COLO668 (cell line): ENCODE results near the gene BBS5.
A peak's percentile ranks its signal among the peaks of the same experiment; 100 is the strongest.
"Not testable (repeated sequence)": the region's sequence is repeated elsewhere in the genome, so short reads cannot be mapped to it uniquely, and the experiment has no call there.

ENCODE experiments used
- DNase-seq: peaks from one replicate; lab custom pipeline; 2025; ENCODE audit not compliant: unreplicated experiment; lab: John Stamatoyannopoulos, UW

Gene BBS5

GRCh38 chr2:169485650-169486138 lies 6.4 kb downstream of the BBS5 start:
- no peak for DNase-seq

- no peak for DNase-seq
Observed at GRCh38 chr2:169486487-169486886, 7.2 kb downstream of the BBS5 start.

GRCh38 chr2:169490834-169491233 lies 11.5 kb downstream of the BBS5 start:
- no peak for DNase-seq

- no peak for DNase-seq
Observed at GRCh38 chr2:169491378-169491777, 12.1 kb downstream of the BBS5 start.

GRCh38 chr2:169493360-169493759 lies 14.1 kb downstream of the BBS5 start:
- DNase-seq: no peak

- DNase-seq: no peak
Observed at GRCh38 chr2:169495310-169495928, 16.1 kb downstream of the BBS5 start.

- no peak for DNase-seq
Observed at GRCh38 chr2:169504651-169505050, 25.4 kb downstream of the BBS5 start.

GRCh38 chr2:169507698-169508097 lies 28.4 kb downstream of the BBS5 start:
- peak; percentile 18 for DNase-seq

GRCh38 chr2:169509298-169509885 lies 30.1 kb downstream of the BBS5 start, which contains the start of gene KLHL41:
KLHL41 (plus strand) TSS chr2:169509702; CDS start chr2:169509779, 77 bp downstream.
- DNase-seq: peak; percentile 16

- DNase-seq: no peak
Observed at GRCh38 chr2:169509955-169510354, 30.7 kb downstream of the BBS5 start.

GRCh38 chr2:169510496-169510895 lies 31.2 kb downstream of the BBS5 start:
- DNase-seq: no peak

- DNase-seq: no peak
Observed at GRCh38 chr2:169511818-169512217, 32.5 kb downstream of the BBS5 start.

GRCh38 chr2:169512525-169512924 lies 33.2 kb downstream of the BBS5 start:
- DNase-seq: no peak

- no peak for DNase-seq
Observed at GRCh38 chr2:169513094-169513493, 33.8 kb downstream of the BBS5 start.

GRCh38 chr2:169513926-169514325 lies 34.6 kb downstream of the BBS5 start:
- DNase-seq: no peak

- DNase-seq: not testable (repeated sequence)
Observed at GRCh38 chr2:169514758-169515157, 35.5 kb downstream of the BBS5 start.

- not testable (repeated sequence) for DNase-seq
Observed at GRCh38 chr2:169516488-169516995, 37.2 kb downstream of the BBS5 start.

- DNase-seq: no peak
Observed at GRCh38 chr2:169520896-169521295, 41.6 kb downstream of the BBS5 start.

- DNase-seq: no peak
Observed at GRCh38 chr2:169523681-169524080, 44.4 kb downstream of the BBS5 start.

- no peak for DNase-seq
Observed at GRCh38 chr2:169525434-169525833, 46.1 kb downstream of the BBS5 start.

- no peak for DNase-seq
Observed at GRCh38 chr2:169526451-169526850, 47.2 kb downstream of the BBS5 start.

- DNase-seq: peak; percentile 66
Observed at GRCh38 chr2:169528271-169528701, 49.0 kb downstream of the BBS5 start.
